A549 (cell line): ENCODE data around the gene SLCO1C1. TPM values are rescaled to one million over a fixed set of nuclear protein-coding genes. Genes with fewer than 3 reads are reported as not detected.

Experiments
- ATAC-seq, 2 experiments: fragments of 200-7000 bp in 1 of 2; fragments of >200 bp in 1 of 2; cut with Nextera tagmentation in 1 of 2; cut with Tn5 transposase in 1 of 2; 3 replicates each; pipeline versions ENCODE4 v1.8.0 to v1.9.1; 2018 to 2020; ENCODE audit warnings: mild to moderate bottlenecking in 1 of 2, moderate library complexity in 1 of 2
- CTCF ChIA-PET: fragments of 300-600 bp; sonication (Branson Sonifier 250); formaldehyde crosslinking; extraction: SDS; loops from one replicate; lab custom pipeline; 2021; ENCODE audit warnings: antibody characterized with exemption, inconsistent platforms; lab: Yijun Ruan, JAX
- POLR2A ChIA-PET: fragments of 350-600 bp; formaldehyde crosslinking; extraction: SDS; loops from one replicate; lab custom pipeline; 2021; ENCODE audit warnings: antibody characterized with exemption, inconsistent platforms; lab: Yijun Ruan, JAX
- DNase-seq, 2 experiments: peaks; one replicate each; pipeline versions ENCODE4 v3.0.0 to v3.0.0-alpha.2; 2011 to 2016; ENCODE audit warnings: low read depth in 1 of 2, low spot score in 1 of 2
- FAIRE-seq: peaks from 2 replicates; lab custom pipeline; 2011; peaks lifted over from hg19 to GRCh38; lab: Jason Lieb, UNC
- H3K27ac ChIP-seq, 2 experiments: fragments of >200 bp; sonication (Bioruptor Twin); formaldehyde crosslinking; 3 replicates each; pipeline ENCODE4 v1.5.1; 2016 to 2017
- H3K4me1 ChIP-seq: fragments of >200 bp; sonication (Bioruptor Twin); formaldehyde crosslinking; 3 replicates; pipeline ENCODE4 v1.6.1; 2016
- H3K4me2 ChIP-seq: fragments of >200 bp; sonication (Bioruptor Twin); formaldehyde crosslinking; 3 replicates; pipeline ENCODE4 v1.6.1; 2016
- H3K4me3 ChIP-seq: fragments of >200 bp; sonication (Bioruptor Twin); formaldehyde crosslinking; 3 replicates; pipeline ENCODE4 v1.5.1; 2016
- H3K9me3 ChIP-seq: fragments of >200 bp; sonication (Bioruptor Twin); formaldehyde crosslinking; 3 replicates; pipeline ENCODE4 v1.6.1; 2016
- BHLHE40 ChIP-seq: IDR thresholded peaks from 2 replicates; pipeline ENCODE4 v1.6.1; 2012; ENCODE audit warnings: low read depth, low read length, inconsistent platforms
- CBX2 ChIP-seq: fragments of 200-600 bp; sonication (generic); IDR thresholded peaks from 2 replicates; pipeline ENCODE4 v1.6.1; 2016; ENCODE audit warnings: low read depth, mild to moderate bottlenecking, borderline replicate concordance
- CBX8 ChIP-seq: fragments of 200-600 bp; sonication (generic); IDR thresholded peaks from 2 replicates; pipeline ENCODE4 v1.6.1; 2016
- CEBPB ChIP-seq, 2 experiments: fragments of >200 bp in 1 of 2; sonication (Bioruptor Twin) in 1 of 2; formaldehyde crosslinking in 1 of 2; IDR thresholded peaks; 2 replicates each; pipeline ENCODE4 v1.6.1; 2012 to 2016
- CHD2 ChIP-seq: fragments of 150-350 bp; IDR thresholded peaks from 2 replicates; pipeline ENCODE4 v1.6.1; 2014; ENCODE audit warnings: low read length; ENCODE audit not compliant: partially characterized antibody
- ESRRA ChIP-seq: fragments of 150-350 bp; IDR thresholded peaks from 2 replicates; pipeline ENCODE4 v1.6.1; 2014; ENCODE audit warnings: mild to moderate bottlenecking, low read length, borderline replicate concordance
- GATA3 ChIP-seq: IDR thresholded peaks from 2 replicates; pipeline ENCODE4 v1.6.1; 2012; ENCODE audit warnings: borderline replicate concordance
- HOXA7 ChIP-seq: fragments of 250-450 bp; sonication (Bioruptor Pico); IDR thresholded peaks from 2 replicates; pipeline ENCODE4 v1.5.0; 2020; ENCODE audit warnings: mild to moderate bottlenecking, moderate library complexity
- MAFK ChIP-seq: fragments of 450-650 bp; IDR thresholded peaks from 2 replicates; pipeline ENCODE4 v1.6.1; 2014; ENCODE audit not compliant: partially characterized antibody
- NFE2L2 ChIP-seq: fragments of 150-350 bp; conservative IDR thresholded peaks from 2 replicates; pipeline ENCODE4 v1.6.1; 2014; ENCODE audit warnings: low read length
- RAD21 ChIP-seq, 2 experiments: fragments of >200 bp in 1 of 2; sonication (Bioruptor Twin) in 1 of 2; formaldehyde crosslinking in 1 of 2; IDR thresholded peaks in 1 of 2; conservative IDR thresholded peaks in 1 of 2; 2 replicates in 1 of 2; 3 replicates in 1 of 2; pipeline ENCODE4 v1.6.1; 2012 to 2018; ENCODE audit warnings: inconsistent platforms in 1 of 2
- RFX5 ChIP-seq: fragments of 450-650 bp; IDR thresholded peaks from 2 replicates; pipeline ENCODE4 v1.7.1; 2014; ENCODE audit warnings: antibody characterized with exemption, mild to moderate bottlenecking, moderate library complexity
- SMC3 ChIP-seq: fragments of >200 bp; sonication (Bioruptor Twin); formaldehyde crosslinking; IDR thresholded peaks from 3 replicates; pipeline ENCODE4 v1.6.1; 2018; ENCODE audit warnings: inconsistent platforms
- TP53 ChIP-seq: fragments of 250-450 bp; sonication (Bioruptor Pico); IDR thresholded peaks from 2 replicates; pipeline ENCODE4 v1.5.0; 2021; ENCODE audit warnings: mild to moderate bottlenecking, moderate library complexity
- WGBS: methylation state at CpG from one replicate; pipeline ENCODE4 v1.1.6; 2017; ENCODE audit errors: missing lambda C conversion rate; 5-methylcytosine and 5-hydroxymethylcytosine counted together
- polyA minus RNA-seq: library from RNA; depleted of rRNA, polyadenylated mRNA; stranded (reverse); fragments of >200 nt; gene quantifications from 2 replicates; pipeline ENCODE4 v1.2.3, GENCODE V29; 2011; rRNA and poly(A)+ RNA removed
- polyA plus RNA-seq, 4 experiments: library from polyadenylated mRNA; depleted of rRNA in 3 of 4; stranded (reverse); fragments of >200 nt; fragmentation: RNase III in 1 of 4; extraction: RNeasy Plus Mini Kit Qiagen cat#74134 plus additional on column Dnase treatment in 1 of 4; gene quantifications; 2 replicates in 3 of 4; 3 replicates in 1 of 4; pipeline ENCODE4 v1.2.3, GENCODE V29; 2011 to 2017
- TF ChIP-seq, protein P1 (sequence below): IDR thresholded peaks from 2 replicates; pipeline ENCODE4 v1.6.1; 2012; ENCODE audit warnings: low read depth, borderline replicate concordance
- TF ChIP-seq, protein P2 (sequence below): fragments of 250-450 bp; sonication (Bioruptor Pico); IDR thresholded peaks from 2 replicates; pipeline ENCODE4 v1.5.0; 2020; ENCODE audit warnings: low read depth, mild to moderate bottlenecking, moderate library complexity
- TF ChIP-seq, protein P3 (sequence below): fragments of >200 bp; sonication (Bioruptor Twin); formaldehyde crosslinking; IDR thresholded peaks from 2 replicates; pipeline ENCODE4 v1.6.1; 2016
- TF ChIP-seq, protein P4 (sequence below): fragments of 450-650 bp; IDR thresholded peaks from 2 replicates; pipeline ENCODE4 v1.6.1; 2014; ENCODE audit warnings: antibody characterized with exemption
- TF ChIP-seq, protein P5 (sequence below): fragments of 150-350 bp; IDR thresholded peaks from 2 replicates; pipeline ENCODE4 v1.6.1; 2014; ENCODE audit warnings: low read depth, mild to moderate bottlenecking, low read length
- TF ChIP-seq, protein P6 (sequence below): fragments of >200 bp; sonication (Bioruptor Twin); formaldehyde crosslinking; IDR thresholded peaks from 3 replicates; pipeline ENCODE4 v1.5.1; 2016

SLCO1C1 gene, protein sequence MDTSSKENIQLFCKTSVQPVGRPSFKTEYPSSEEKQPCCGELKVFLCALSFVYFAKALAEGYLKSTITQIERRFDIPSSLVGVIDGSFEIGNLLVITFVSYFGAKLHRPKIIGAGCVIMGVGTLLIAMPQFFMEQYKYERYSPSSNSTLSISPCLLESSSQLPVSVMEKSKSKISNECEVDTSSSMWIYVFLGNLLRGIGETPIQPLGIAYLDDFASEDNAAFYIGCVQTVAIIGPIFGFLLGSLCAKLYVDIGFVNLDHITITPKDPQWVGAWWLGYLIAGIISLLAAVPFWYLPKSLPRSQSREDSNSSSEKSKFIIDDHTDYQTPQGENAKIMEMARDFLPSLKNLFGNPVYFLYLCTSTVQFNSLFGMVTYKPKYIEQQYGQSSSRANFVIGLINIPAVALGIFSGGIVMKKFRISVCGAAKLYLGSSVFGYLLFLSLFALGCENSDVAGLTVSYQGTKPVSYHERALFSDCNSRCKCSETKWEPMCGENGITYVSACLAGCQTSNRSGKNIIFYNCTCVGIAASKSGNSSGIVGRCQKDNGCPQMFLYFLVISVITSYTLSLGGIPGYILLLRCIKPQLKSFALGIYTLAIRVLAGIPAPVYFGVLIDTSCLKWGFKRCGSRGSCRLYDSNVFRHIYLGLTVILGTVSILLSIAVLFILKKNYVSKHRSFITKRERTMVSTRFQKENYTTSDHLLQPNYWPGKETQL
- polyA plus RNA-seq (2011; rRNA removed), result 0.05 and 0.09 TPM in 2 replicates
- not detected in 2 replicates for polyA plus RNA-seq (2012; cell fraction: cytosol; rRNA removed)
- not detected in 2 replicates for polyA plus RNA-seq (2012; cell fraction: nucleus; rRNA removed)
- 0.03 to 0.06 TPM in 2 of 3 replicates, not detected in the other for polyA plus RNA-seq (2017; fragmentation: RNase III; extraction: RNeasy Plus Mini Kit Qiagen cat#74134 plus additional on column Dnase treatment)
- 0.39 and 0.54 TPM in 2 replicates for polyA minus RNA-seq

DNA sequence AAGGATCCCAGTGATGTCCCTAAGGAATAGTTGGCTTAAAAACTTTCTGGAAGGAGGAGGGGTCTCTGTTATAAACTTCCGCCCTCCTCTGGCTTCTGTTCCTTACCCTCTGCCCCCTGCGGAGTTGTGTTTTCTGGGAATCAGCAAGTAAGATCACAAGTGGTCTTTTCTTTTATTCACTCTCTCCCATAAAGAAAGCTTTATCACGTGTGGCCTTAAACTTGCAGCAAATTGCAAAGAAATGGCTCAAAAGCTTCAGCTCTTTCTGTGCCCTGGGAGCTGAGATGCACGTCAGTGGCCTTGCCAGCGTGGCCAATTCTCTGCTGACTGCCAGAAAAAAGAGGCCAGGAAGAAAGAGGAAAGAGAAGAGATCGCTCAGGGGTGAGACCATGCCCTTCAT lies at the start of gene SLCO1C1:
SLCO1C1 (plus strand) TSS at position 101 of the 400 bp plus-strand sequence. CDS start 4,245 bp downstream, outside the sequence.
- TF ChIP-seq CHD2, result no peak
- TF ChIP-seq TP53 (CRISPR knock-in tag), result no peak
- TF ChIP-seq BHLHE40, result no peak
- TF ChIP-seq NFE2L2, result no peak
- no peak for TF ChIP-seq SMC3
- TF ChIP-seq, protein P1, sequence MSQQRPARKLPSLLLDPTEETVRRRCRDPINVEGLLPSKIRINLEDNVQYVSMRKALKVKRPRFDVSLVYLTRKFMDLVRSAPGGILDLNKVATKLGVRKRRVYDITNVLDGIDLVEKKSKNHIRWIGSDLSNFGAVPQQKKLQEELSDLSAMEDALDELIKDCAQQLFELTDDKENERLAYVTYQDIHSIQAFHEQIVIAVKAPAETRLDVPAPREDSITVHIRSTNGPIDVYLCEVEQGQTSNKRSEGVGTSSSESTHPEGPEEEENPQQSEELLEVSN, result no peak
- TF ChIP-seq RFX5, result no peak
- TF ChIP-seq HOXA7 (CRISPR knock-in tag), result no peak
- TF ChIP-seq, protein P2, sequence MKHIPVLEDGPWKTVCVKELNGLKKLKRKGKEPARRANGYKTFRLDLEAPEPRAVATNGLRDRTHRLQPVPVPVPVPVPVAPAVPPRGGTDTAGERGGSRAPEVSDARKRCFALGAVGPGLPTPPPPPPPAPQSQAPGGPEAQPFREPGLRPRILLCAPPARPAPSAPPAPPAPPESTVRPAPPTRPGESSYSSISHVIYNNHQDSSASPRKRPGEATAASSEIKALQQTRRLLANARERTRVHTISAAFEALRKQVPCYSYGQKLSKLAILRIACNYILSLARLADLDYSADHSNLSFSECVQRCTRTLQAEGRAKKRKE (CRISPR knock-in tag), result no peak
- TF ChIP-seq, protein P3, sequence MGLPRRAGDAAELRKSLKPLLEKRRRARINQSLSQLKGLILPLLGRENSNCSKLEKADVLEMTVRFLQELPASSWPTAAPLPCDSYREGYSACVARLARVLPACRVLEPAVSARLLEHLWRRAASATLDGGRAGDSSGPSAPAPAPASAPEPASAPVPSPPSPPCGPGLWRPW, result no peak
- no peak for TF ChIP-seq ESRRA
- TF ChIP-seq GATA3, result no peak
- TF ChIP-seq CBX2, result no peak
- TF ChIP-seq CBX8, result no peak
- TF ChIP-seq, protein P4, sequence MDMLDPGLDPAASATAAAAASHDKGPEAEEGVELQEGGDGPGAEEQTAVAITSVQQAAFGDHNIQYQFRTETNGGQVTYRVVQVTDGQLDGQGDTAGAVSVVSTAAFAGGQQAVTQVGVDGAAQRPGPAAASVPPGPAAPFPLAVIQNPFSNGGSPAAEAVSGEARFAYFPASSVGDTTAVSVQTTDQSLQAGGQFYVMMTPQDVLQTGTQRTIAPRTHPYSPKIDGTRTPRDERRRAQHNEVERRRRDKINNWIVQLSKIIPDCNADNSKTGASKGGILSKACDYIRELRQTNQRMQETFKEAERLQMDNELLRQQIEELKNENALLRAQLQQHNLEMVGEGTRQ, result no peak
- TF ChIP-seq, protein P5, sequence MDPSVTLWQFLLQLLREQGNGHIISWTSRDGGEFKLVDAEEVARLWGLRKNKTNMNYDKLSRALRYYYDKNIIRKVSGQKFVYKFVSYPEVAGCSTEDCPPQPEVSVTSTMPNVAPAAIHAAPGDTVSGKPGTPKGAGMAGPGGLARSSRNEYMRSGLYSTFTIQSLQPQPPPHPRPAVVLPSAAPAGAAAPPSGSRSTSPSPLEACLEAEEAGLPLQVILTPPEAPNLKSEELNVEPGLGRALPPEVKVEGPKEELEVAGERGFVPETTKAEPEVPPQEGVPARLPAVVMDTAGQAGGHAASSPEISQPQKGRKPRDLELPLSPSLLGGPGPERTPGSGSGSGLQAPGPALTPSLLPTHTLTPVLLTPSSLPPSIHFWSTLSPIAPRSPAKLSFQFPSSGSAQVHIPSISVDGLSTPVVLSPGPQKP, result no peak
- no peak for TF ChIP-seq RAD21 (conservative IDR thresholded peaks at IDR 0.05 in 1 of 2, IDR thresholded peaks at IDR 0.05 in 1 of 2)
- Histone ChIP-seq H3K27ac (no peak within 1 kb of the TSS), H3K4me3 (no peak within 1 kb of the TSS), H3K4me2 (no peak within 1 kb of the TSS), H3K4me1 (no peaks in the 10 kb centered on the region), H3K9me3 (no peaks in the 10 kb centered on the region)
- DNase-seq (no peak), FAIRE-seq (no peak), ATAC-seq (no peak)
- ChIA-PET CTCF (no interaction called here), POLR2A (no interaction called here)
- WGBS, result 72% methylated on average over 6 of the region's 6 CpGs

DNA sequence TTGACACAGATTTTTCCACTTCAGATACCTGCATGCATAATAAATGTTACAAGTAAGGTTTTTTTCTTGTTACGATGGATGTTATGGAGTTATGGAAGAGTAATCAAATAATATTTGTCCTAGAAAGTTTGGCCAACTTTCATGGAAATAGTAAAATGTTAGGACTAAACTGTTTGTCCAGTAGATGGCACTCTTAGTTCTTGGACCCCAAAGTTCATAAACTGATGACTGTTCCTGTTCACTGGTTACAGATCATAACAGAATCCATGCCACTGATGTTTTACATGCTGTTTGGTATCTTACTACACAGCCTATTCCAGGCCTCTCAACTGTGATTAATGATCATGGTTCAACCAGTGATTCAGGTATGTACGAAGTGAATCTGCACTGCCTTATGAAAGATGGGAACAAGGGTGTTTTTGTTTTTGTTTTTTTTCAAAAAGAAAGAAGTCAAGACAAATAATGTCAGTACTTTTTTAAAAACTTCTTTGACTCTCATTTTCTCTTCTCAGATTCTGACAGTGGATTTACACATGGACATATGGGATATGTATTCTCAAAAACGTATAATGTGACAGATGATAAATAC lies 48.8 kb upstream of the SLCO1C1 start:
- peak; percentile 97 for FAIRE-seq
- DNase-seq, result peak; percentile 36 to 70
- WGBS, result 44% methylated on average over 3 of the region's 3 CpGs
- ChIA-PET CTCF (interaction anchor here (0.7 to 0.8 kb wide), 2 partner anchors 420 to 525 kb away, joined by 3 read pairs; no protein-coding TSS in a partner anchor), POLR2A (no interaction called here)
- H3K4me3 ChIP-seq, result no peak overlapping the region
- TF ChIP-seq RAD21 (conservative IDR thresholded peaks at IDR 0.05 in 1 of 2, IDR thresholded peaks at IDR 0.05 in 1 of 2) (peak; percentile 79 to 88), CEBPB (IDR thresholded peaks at IDR 0.05) (no peak), MAFK (peak; percentile 45), SMC3 (peak; percentile 75)
- TF ChIP-seq, protein P6, sequence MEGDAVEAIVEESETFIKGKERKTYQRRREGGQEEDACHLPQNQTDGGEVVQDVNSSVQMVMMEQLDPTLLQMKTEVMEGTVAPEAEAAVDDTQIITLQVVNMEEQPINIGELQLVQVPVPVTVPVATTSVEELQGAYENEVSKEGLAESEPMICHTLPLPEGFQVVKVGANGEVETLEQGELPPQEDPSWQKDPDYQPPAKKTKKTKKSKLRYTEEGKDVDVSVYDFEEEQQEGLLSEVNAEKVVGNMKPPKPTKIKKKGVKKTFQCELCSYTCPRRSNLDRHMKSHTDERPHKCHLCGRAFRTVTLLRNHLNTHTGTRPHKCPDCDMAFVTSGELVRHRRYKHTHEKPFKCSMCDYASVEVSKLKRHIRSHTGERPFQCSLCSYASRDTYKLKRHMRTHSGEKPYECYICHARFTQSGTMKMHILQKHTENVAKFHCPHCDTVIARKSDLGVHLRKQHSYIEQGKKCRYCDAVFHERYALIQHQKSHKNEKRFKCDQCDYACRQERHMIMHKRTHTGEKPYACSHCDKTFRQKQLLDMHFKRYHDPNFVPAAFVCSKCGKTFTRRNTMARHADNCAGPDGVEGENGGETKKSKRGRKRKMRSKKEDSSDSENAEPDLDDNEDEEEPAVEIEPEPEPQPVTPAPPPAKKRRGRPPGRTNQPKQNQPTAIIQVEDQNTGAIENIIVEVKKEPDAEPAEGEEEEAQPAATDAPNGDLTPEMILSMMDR, result peak; percentile 83
- TF ChIP-seq, protein P5, result no peak
- no peaks in the 10 kb centered on the region for H3K4me1 ChIP-seq
- H3K9me3 ChIP-seq, result no peaks in the 10 kb centered on the region
- H3K4me2 ChIP-seq, result no peak overlapping the region
- H3K27ac ChIP-seq, result no peak overlapping the region
- peak; percentile 84 to 87 for ATAC-seq
